Measurements from ENCODE around the gene ITK.
A peak's percentile ranks its signal among the peaks of the same experiment; 100 is the strongest.

ITK gene

GRCh38 chr5:157180374-157181264 is at the start of gene ITK:
Gene ITK, plus strand, starts transcription at chr5:157180840. Its CDS starts 138 bp downstream, at chr5:157180978.
- no peak for DNase-seq (ENCODE audit: low read depth)

- DNase-seq (ENCODE audit: low read depth), result peak; percentile 24
Measured at GRCh38 chr5:157130925-157131324, 49.7 kb upstream of the ITK start.

DNA sequence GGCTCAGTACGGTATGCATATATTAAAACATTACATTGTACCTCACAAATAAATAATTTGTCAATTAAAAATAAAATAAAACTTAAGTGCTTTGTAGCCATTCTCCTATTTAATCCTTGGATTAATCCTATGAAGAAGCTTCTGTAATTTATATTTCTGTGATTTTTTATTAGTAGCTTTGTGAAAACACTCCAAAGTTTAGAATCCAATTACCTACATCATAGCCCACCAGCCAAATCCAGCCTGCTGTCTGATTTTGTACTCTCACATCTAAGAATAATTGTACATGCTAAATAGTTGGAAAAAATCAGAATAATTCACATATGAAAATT is 48.4 kb upstream of the ITK start:
- no peak for DNase-seq (ENCODE audit: low read depth)

GRCh38 chr5:157137691-157138090 is 42.9 kb upstream of the ITK start:
- no peak for DNase-seq (ENCODE audit: low read depth)

DNA sequence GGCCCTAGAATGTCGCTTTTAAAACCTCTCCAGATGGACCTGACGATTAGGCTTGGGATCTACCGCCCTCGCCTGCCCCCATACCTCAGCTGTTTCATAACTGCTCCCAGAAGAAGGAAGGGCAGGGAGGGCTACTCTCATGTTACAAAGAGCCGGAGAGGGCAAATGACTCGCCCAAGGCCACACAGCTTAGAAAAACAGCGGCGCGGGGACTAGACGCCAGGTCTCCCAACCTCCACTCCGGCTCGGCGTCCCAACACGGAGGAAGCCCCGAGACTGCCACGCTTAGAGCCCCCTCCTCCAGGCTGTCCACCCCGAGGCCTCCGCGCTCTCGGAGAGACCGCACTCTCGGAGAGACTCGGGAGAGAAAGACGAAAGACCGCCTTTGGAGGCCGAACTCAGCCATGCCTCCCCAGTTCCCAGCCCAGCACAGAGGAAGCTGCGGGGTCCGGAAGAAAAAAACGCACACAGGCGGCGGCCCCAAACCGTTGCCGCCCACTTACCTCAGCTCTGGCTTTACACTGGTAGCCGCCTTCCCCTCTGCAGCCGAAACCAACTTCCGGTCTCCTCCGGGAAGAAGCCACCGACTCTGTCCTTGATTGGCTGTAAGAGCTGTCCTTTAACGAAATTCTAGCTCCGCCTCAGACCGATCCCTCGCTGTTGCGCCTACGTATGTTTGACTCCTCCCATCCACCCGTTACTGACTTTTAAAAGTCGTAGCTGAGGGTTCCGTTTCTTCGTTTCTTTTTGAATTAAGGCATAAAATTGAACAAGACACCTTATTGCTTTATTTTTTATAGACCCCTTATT is 38.1 kb upstream of the ITK start, which contains the start of gene MED7:
Gene MED7, minus strand, starts transcription at position 549 of the 810 bp plus-strand sequence. CDS start 3,434 bp downstream, outside the sequence.
- DNase-seq (ENCODE audit: low read depth), result peak; percentile 99

GRCh38 chr5:157143127-157143971 is 37.3 kb upstream of the ITK start:
- DNase-seq (ENCODE audit: low read depth), result peak; percentile 21

DNA sequence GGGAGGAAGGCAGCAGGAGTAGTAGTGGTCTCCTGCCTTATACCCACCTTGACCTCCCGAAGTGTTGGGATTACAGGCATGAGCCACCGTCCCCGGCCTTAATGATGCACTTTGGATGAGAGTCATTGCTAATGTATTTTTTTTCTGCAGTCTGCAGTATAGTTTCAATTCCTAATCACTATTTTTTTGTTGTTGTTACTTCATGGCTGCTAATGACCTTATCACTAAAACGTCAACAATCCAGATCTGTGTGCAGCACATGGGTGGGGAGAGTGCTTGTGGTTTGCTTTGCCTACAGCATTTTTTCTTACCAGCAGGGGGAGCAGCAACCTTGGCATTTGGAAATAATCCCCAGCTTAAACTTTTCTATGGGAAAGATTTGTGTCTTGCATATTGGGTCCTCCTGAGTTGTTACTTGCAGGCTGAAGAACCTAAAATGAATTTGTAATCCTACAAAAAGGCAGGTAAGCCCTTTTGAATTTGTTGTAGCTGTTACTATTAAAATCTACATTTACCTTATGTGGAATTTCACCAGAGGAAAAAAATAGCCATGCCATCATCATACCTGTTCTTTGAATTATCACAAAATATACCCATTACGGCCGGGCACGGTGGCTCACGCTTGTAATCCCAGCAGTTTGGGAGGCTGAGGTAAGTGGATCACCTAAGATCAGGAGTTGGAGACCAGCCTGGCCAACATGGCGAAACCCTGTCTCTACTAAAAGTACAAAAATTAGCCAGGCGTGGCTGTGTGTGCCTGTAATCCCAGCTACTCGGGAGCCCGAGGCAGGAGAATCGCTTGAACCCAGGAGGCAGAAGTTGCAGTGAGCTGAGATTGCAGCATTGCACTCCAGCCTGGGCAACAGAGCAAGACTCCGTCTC is 31.7 kb upstream of the ITK start:
- DNase-seq (ENCODE audit: low read depth), result peak; percentile 67

GRCh38 chr5:157150995-157151394 is 29.6 kb upstream of the ITK start:
- DNase-seq (ENCODE audit: low read depth), result no peak

DNA sequence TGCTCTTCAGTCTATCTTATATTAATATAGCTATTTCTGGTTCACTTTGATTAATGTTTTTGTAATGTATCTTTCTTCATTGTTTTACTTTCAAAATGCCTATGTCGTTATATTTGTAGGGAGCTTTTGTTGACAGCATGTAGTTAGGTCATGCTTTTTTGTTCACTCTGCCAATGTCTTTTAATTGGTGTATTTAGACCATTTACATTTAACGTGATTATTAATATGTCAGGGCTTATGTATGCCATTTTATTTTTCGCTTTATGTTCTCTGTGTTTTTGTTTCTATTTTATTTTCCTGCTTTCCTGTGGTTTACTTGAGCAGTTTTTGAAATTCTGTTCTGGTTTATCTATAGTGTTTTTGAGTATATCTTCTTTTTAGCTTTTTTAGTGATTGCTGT is 25.3 kb upstream of the ITK start:
- DNase-seq (ENCODE audit: low read depth), result no peak

DNA sequence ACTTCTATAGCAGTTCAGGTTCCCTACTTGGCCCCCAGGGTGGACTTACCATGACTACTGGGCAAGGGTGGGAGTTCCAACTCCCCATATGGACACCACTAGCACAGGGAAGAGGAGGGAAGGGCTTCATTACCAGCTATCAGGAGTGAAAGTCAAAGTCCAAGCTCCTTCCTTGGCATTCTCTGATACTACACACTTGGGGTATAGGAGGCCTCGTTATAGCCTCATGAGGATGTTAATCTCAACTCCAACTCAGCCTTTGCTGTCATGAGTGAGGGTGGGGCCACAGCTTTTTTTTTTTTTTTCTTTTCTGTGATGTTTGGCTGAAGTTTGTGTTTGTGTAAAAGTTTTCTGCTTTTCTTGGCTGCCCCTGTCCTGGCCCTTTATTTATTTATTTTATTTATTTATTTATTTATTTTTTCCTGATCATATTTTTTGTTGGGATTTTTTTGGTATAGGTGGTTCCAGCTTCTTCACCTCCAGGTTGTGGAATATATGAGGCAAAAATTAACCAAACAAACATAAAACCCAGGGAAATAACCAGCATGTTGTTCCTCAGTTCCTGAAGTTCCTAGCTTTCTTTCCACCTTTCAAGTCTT is 23.2 kb upstream of the ITK start:
- no peak for DNase-seq (ENCODE audit: low read depth)

- no peak for DNase-seq (ENCODE audit: low read depth)
Measured at GRCh38 chr5:157159209-157159751, 21.4 kb upstream of the ITK start.

DNA sequence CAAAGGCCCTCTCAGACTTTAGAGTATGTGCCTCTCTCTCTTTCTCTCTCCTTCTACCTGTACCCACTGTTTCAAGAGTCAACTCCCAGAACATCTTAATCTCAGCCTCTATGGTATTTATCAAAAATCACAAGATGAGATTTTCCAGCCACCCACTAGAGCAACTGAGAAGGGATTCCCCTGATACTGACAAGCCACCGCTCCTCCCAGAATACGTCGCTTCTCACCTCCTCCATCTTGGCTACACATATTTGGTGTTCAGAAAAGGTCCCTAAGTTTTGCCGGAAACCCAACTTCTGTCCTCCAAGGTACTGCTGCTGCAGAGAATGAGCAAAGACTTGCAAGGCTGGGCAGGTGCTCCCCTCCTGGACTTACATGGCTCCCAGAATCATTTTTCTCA is 20.6 kb upstream of the ITK start:
- DNase-seq (ENCODE audit: low read depth), result no peak

GRCh38 chr5:157161996-157162395 is 18.6 kb upstream of the ITK start:
- no peak for DNase-seq (ENCODE audit: low read depth)

DNA sequence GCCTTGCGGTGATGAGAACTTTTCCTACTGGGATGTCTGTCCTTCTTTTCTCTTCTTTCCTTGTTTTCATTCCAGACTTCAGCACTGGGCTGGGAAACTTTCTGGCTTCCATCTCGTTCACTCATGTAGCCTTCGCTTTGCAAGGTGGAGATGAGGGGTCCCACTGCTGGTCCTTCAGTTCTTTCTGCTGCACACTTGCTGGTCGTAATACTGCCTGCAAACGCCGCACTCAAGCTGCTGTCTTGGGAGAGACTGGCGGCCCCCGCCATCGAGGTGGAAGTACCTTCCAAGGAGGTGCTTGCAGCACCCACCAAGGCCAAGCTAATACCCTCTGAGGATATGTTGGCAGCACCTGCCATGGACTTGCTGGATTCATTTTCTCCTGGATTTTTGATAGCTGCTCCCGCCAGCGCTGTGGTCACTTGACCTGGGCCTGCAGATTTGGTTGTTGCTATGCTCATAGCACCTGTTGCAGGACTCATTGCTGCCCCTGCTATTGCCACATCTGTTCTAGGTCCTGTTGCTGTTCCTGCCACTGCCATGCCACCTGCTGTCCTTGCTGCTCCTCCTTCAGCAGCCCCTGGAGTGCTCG is 17.6 kb upstream of the ITK start:
- no peak for DNase-seq (ENCODE audit: low read depth)

DNA sequence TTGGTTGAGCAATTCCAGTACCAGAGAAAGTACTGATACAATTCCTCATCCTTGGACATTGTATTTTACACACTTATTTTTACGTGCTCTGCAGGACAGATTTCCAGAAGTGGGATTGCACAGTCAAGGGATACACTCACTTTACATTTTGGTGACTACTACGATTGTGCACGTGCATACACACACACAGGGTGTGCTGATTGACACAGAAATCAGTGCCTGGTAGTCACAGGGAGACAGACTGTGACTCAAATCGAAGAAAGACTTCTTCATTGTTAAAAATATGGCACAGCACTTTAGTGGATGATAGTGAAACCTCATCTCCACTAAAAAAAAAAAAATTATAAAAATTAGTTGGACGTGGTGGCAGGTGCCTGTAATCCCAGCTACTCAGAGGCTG is 16.1 kb upstream of the ITK start:
- no peak for DNase-seq (ENCODE audit: low read depth)

DNA sequence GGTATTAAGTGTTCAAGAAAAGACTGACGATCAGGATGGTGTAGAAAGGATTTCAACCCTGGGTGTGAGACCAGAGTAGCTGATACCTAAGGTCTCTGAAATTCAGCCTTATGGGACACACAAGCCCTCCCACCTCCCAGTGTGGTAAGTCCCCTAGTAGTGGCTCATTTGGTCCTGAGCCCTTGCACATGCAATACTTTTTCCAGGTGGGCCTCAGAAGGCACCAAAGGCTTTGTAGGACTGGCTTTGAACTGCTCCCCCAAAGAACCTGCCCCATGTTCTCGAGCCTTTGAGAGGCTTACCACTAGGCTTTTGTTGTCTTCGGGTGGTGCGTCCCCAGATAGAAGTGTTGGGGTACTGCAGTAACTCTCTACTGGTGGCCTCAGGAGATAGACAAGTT is 15.4 kb upstream of the ITK start:
- DNase-seq (ENCODE audit: low read depth), result no peak

GRCh38 chr5:157165668-157166067 is 15.0 kb upstream of the ITK start:
- DNase-seq (ENCODE audit: low read depth), result no peak

DNA sequence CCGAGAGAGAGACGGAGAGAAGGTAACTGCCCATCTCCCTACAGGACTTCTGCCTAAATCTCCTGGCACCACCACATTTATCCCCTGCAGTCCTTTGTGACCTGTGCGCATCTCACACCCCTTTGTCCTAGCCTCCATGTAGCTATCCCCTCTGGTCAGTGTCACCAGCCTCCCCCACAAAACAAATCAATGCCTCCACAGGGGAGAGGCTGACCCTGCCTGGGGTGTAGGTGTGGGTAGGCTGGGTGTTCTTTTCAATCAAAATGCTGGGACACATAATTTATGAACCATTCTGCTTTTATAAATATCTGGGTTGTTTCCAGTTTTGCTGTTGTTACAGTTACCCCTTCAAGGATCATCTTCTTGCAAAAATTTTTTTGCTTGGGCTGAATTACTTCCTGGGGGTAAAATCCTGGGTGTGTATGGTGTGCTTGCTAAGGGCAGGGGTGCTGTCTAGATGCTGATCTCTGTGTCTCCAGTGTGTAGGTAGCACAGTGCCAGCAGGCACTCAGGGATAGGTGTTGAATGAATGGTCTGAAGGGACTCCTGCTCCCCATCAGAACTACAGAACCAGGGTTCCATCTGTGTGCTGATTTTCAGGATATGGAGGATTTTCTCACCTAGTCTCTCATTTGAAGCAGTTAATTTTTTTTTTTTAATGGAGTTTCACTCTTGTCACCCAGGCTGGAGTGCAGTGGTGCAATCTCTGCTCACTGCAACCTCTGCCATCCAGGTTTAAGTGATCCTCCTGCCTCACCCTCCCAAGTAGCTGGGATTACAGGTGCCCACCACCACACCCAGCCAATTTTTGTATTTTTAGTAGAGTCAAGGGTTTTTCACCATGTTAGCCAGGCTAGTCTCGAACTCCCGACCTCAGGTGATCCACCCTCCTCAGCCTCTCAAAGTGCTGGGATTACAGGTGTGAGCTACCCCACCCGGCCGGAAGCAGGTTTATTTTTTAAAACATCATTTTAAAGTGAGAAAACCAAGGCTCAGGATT is 14.1 kb upstream of the ITK start, which contains the start of gene GARIN3:
Gene GARIN3, minus strand, starts transcription at position 51 of the 1,000 bp plus-strand sequence. CDS start 96 bp downstream, outside the sequence.
- no peak for DNase-seq (ENCODE audit: low read depth)

DNA sequence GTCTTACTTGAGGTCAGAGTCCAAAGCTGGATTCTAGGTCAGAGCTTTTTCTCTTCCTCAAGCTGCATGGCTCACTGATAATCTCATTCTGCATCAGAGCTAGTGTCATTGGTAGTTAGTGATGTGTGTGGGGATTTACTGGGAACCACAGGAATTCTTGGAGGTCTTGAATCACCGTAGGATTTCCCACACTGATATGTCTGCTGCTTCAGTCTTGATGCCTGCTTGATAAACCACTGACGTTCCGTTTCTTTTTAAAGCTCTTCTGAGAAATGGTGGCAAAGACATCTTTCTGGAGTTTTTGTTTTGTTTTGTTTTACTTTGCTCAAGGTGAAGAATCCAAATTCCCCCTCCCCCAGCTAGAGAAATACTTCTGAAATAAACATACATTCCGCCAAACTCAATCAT is 13.4 kb upstream of the ITK start:
- DNase-seq (ENCODE audit: low read depth), result peak; percentile 83

All from EH (cell line).